Common myeloid progenitor, CD34-positive (primary cell): ENCODE measurements around the gene GEMIN8.
A peak's percentile ranks its signal among the peaks of the same experiment; 100 is the strongest.

Source experiments
- CTCF ChIA-PET: fragments of 350-600 bp; sonication (Branson Sonifier 250); formaldehyde crosslinking; loops from one replicate; lab custom pipeline; 2021; ENCODE audit warnings: antibody characterized with exemption; lab: Charles Lee
- POLR2A ChIA-PET: fragments of 350-600 bp; sonication (Branson Sonifier 250); formaldehyde crosslinking; loops from one replicate; lab custom pipeline; 2021; ENCODE audit warnings: antibody characterized with exemption; lab: Charles Lee
- DNase-seq, 3 donors: peaks; one replicate each; pipeline versions ENCODE4 v3.0.0 to v3.0.0-alpha.2; 2013
- H3K27ac ChIP-seq, 2 experiments: 1 replicate in 1 of 2; 2 replicates in 1 of 2; pipeline ENCODE4 v1.7.0; 2013; ENCODE audit warnings: inconsistent platforms in 2 of 2, low read length in 2 of 2, mild to moderate bottlenecking in 2 of 2, low read depth in 1 of 2, moderate library complexity in 1 of 2; ENCODE audit not compliant: severe bottlenecking in 2 of 2, insufficient read depth in 1 of 2, poor library complexity in 1 of 2
- H3K27me3 ChIP-seq, 5 experiments: replicated peaks in 2 of 5; 1 replicate in 3 of 5; 2 replicates in 2 of 5; pipeline versions ENCODE4 v1.6.1 to v1.7.0; 2013; ENCODE audit warnings: low read length in 4 of 5, mild to moderate bottlenecking in 2 of 5, moderate library complexity in 2 of 5, inconsistent platforms in 1 of 5; ENCODE audit not compliant: insufficient read depth in 5 of 5, control insufficient read depth in 4 of 5
- H3K36me3 ChIP-seq, 4 experiments: 1 replicate in 2 of 4; 2 replicates in 2 of 4; pipeline versions ENCODE4 v1.6.1 to v1.7.0; 2013; ENCODE audit warnings: low read length in 3 of 4, control low read depth in 1 of 4, mild to moderate bottlenecking in 1 of 4; ENCODE audit not compliant: control insufficient read depth in 4 of 4, insufficient read depth in 4 of 4
- H3K4me1 ChIP-seq, 4 experiments: 1 replicate in 3 of 4; 2 replicates in 1 of 4; pipeline versions ENCODE4 v1.6.1 to v1.7.1; 2013; ENCODE audit warnings: low read length in 3 of 4, mild to moderate bottlenecking in 3 of 4, control low read depth in 1 of 4, inconsistent platforms in 1 of 4, moderate library complexity in 1 of 4; ENCODE audit not compliant: control insufficient read depth in 4 of 4, insufficient read depth in 4 of 4; ENCODE audit errors: control extremely low read depth in 1 of 4
- H3K4me3 ChIP-seq, 7 experiments: 1 replicate in 4 of 7; 2 replicates in 3 of 7; pipeline versions ENCODE4 v1.5.1 to v1.7.0; 2013; ENCODE audit warnings: mild to moderate bottlenecking in 7 of 7, low read length in 6 of 7, moderate library complexity in 6 of 7, inconsistent platforms in 2 of 7, low read depth in 2 of 7, control low read depth in 1 of 7; ENCODE audit not compliant: insufficient read depth in 4 of 7, control insufficient read depth in 1 of 7; ENCODE audit errors: extremely low read depth in 1 of 7
- H3K9me3 ChIP-seq, 5 experiments: 1 replicate in 4 of 5; 2 replicates in 1 of 5; pipeline versions ENCODE4 v1.6.1 to v1.7.1; 2013; ENCODE audit warnings: low read length in 4 of 5, mild to moderate bottlenecking in 2 of 5, inconsistent platforms in 1 of 5, low read depth in 1 of 5, moderate library complexity in 1 of 5; ENCODE audit not compliant: control insufficient read depth in 4 of 5, insufficient read depth in 2 of 5; ENCODE audit errors: control extremely low read depth in 1 of 5
- WGBS: methylation state at CpG from one replicate; pipeline ENCODE4 v1.1.5; 2013; ENCODE audit not compliant: insufficient coverage; 5-methylcytosine and 5-hydroxymethylcytosine counted together

GEMIN8 gene

DNA sequence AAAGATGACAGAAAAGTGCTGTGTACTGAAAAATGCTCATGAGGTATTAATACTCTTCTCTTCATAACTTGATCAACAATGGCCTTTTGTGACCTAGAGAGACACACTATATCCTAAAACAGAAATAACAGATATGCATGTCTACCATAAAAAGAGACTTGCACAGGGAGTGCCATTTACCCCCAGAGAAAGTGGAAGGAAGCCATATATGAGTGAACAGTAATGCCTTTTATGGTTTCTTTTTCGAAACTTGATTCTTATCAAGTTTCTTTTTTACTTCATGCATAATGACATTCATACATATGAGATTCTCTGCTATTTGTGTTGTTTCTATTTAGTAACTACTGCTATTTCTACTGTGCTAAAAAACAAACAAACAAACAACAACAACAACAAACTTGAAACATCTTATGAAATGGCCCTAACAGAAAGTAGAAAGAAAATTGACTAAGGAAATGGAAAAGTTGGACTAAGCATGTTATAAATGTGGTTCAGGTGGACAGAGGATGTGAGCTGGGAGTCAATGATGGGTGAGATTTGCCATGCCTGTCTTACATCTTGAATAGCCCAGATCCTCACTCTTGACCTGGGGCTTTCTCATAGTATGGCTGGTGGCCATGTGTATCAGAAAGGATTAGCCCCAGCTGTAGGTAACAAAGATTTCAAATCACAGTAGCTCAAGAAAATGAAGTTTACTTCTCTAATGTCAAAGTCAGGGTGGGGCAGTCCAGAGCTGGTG, 43.8 kb downstream of the GEMIN8 start:
- Histone ChIP-seq H3K27ac (no peak overlapping the region), H3K4me3 (no peak overlapping the region), H3K9me3 (peaks cover 0 to 5% (median 0%) of the 10 kb centered on the region in 5 experiments), H3K36me3 (no peaks in the 10 kb centered on the region), H3K4me1 (peaks cover 0 to 4% (median 0%) of the 10 kb centered on the region in 4 experiments), H3K27me3 (peaks cover 0 to 4% (median 0%) of the 10 kb centered on the region in 5 experiments)
- POLR2A ChIA-PET = no interaction called here
- CTCF ChIA-PET = no interaction called here
- no peak for DNase-seq
- WGBS = no CpG with 5 or more reads among the region's 1 CpG

DNA sequence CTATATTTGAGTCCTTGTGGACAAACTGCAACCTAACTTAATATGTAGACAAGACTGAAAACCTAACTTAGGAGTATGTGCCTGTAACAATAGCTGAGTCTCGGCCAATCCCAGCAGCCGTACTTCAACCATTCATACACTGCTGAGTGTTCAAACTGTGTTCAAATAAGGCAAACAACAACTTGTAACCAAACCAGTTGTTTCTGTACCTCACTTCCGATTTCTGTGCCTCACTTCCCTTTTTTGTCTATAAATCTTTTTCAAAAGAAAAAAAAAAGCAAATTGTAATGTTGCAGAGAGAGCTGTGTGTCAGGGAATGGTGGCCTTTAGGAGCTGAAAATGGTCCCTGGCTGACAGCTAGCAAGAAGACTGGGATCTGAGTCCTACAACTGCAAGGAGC, 46.0 kb downstream of the GEMIN8 start:
- H3K27me3 ChIP-seq = peaks cover 0 to 4% (median 0%) of the 10 kb centered on the region in 5 experiments
- peak overlapping the region in 1 of 7 experiments; percentile 12 for H3K4me3 ChIP-seq
- peaks cover 0 to 5% (median 0%) of the 10 kb centered on the region in 5 experiments for H3K9me3 ChIP-seq
- H3K36me3 ChIP-seq = no peaks in the 10 kb centered on the region
- H3K4me1 ChIP-seq = peaks cover 0 to 4% (median 0%) of the 10 kb centered on the region in 4 experiments
- CTCF ChIA-PET = interaction anchor here (0.7 kb wide), 1 partner anchor 9 kb away, joined by 3 read pairs; no protein-coding TSS in a partner anchor
- peak; percentile 29 to 84 (median 73) for DNase-seq
- POLR2A ChIA-PET = no interaction called here
- 80% methylated on average over 2 of the region's 3 CpGs for WGBS
- H3K27ac ChIP-seq = no peak overlapping the region

- Histone ChIP-seq H3K27ac (no peak overlapping the region), H3K4me1 (no peaks in the 10 kb centered on the region), H3K4me3 (no peak overlapping the region), H3K27me3 (no peaks in the 10 kb centered on the region), H3K9me3 (no peaks in the 10 kb centered on the region), H3K36me3 (no peaks in the 10 kb centered on the region)
- DNase-seq = no peak
- CTCF ChIA-PET = no interaction called here
- POLR2A ChIA-PET = no interaction called here
- 100% methylated on average over 2 of the region's 4 CpGs for WGBS
These were observed 61.5 kb downstream of the GEMIN8 start for GRCh38 chrX:13968198-13968597.

DNA sequence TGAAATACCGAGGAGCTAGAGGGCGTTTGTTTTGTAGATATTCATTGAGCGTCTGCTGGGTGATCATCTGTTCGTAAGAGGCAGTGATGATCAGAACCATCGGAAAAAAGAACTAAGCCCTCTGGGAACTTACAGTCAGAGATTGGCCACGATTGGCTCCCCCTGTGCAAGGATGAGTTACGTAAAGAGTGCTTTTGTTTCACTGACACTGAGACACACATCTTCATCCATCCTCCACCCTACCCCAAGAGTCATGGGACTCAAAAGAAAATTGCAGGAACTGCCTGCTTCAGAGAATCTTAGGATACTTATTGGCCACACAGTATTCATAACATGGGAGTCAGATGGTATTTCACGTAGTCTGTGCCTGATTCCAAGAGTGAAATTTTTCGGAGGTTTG, 62.1 kb downstream of the GEMIN8 start:
- Histone ChIP-seq H3K27me3 (no peaks in the 10 kb centered on the region), H3K4me3 (no peak overlapping the region), H3K27ac (no peak overlapping the region), H3K4me1 (no peaks in the 10 kb centered on the region), H3K9me3 (no peaks in the 10 kb centered on the region), H3K36me3 (no peaks in the 10 kb centered on the region)
- POLR2A ChIA-PET = no interaction called here
- 93% methylated on average over 9 of the region's 9 CpGs for WGBS
- no peak for DNase-seq
- CTCF ChIA-PET = no interaction called here

GRCh38 chrX:13966793-13967125, 62.9 kb downstream of the GEMIN8 start:
- WGBS = 100% methylated on average over 2 of the region's 5 CpGs
- DNase-seq = no peak
- CTCF ChIA-PET = no interaction called here
- Histone ChIP-seq H3K27me3 (no peaks in the 10 kb centered on the region), H3K27ac (no peak overlapping the region), H3K4me3 (no peak overlapping the region), H3K4me1 (no peaks in the 10 kb centered on the region), H3K36me3 (no peaks in the 10 kb centered on the region), H3K9me3 (no peaks in the 10 kb centered on the region)
- POLR2A ChIA-PET = no interaction called here

DNA sequence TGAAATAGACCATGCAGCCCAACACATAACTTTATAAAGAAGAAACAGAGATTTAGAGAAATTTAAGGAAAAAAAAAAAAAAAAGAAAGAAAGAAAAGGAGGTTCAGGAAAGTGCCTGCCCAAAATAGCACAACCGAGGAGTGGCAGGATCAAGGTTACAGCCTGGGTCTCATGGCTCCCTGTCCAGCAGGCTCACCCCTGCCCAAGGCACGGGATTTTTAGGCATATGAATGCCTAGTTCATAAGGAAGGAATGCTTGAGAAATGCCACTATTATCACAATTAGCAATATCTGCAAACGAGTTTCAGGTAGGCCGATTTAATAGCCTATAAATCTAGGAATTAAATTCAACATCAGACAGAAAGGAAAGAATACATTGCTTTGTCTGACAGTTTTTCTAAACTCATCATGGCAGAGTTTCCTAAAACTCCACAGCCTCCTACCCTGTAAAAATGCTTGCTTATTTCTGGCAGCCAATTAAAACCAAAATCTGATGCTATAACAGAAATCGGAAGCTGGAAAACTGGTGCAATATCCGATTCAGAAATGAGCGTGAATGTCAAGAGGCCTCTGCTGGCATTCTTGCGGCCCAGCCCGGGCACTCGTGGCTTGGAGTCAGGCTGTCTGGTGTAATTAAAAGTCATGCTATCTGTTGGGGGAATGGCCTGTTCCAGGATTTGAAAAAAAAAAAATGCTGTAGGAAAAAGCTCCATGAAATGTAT, 63.5 kb downstream of the GEMIN8 start:
- WGBS = 90% methylated on average over 6 of the region's 10 CpGs
- no peak for DNase-seq

DNA sequence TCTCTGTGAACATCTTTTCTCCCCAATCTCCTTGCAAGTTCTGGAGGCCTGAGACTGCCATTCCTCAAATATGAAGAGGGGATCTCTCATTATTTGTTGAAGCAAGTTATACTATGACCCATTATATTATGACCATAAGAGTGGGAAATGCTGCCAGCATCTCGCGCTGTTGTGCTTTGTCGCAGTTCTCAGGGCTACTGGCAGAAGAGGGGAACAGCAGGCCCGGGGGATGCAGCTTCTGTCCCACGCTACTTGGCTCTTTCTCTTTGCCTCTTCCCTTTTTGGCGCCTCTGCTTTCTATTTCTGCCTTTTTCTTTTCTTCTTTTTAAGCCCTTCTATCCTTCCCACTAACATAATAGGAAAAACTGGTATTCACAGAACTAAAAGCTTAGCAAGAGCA, 64.2 kb downstream of the GEMIN8 start:
- no peaks in the 10 kb centered on the region for H3K27me3 ChIP-seq
- 77% methylated on average over 6 of the region's 6 CpGs for WGBS
- H3K4me3 ChIP-seq = no peak overlapping the region
- H3K4me1 ChIP-seq = no peaks in the 10 kb centered on the region
- DNase-seq = no peak
- H3K9me3 ChIP-seq = peaks cover 0 to 2% (median 0%) of the 10 kb centered on the region in 5 experiments
- no peak overlapping the region for H3K27ac ChIP-seq
- POLR2A ChIA-PET = no interaction called here
- no peaks in the 10 kb centered on the region for H3K36me3 ChIP-seq
- CTCF ChIA-PET = no interaction called here

More for the DNA sequence above, 63.5 kb downstream of the GEMIN8 start:
- Histone ChIP-seq H3K9me3 (no peaks in the 10 kb centered on the region), H3K4me3 (no peak overlapping the region), H3K27ac (no peak overlapping the region), H3K27me3 (no peaks in the 10 kb centered on the region), H3K36me3 (no peaks in the 10 kb centered on the region), H3K4me1 (no peaks in the 10 kb centered on the region)
- ChIA-PET CTCF (no interaction called here), POLR2A (no interaction called here)
